Ovary (tissue), 3 donors: ENCODE measurements around the gene RC3H1.

Experiments
- EP300 ChIP-seq: sonication (generic); formaldehyde crosslinking; IDR thresholded peaks from one replicate; pipeline ENCODE4 v1.6.1; 2017; ENCODE audit warnings: antibody characterized with exemption
- POLR2A ChIP-seq: fragments of 450-650 bp; IDR thresholded peaks from one replicate; pipeline ENCODE4 v1.6.1; 2017; ENCODE audit warnings: antibody characterized with exemption, mild to moderate bottlenecking, moderate library complexity
- TF ChIP-seq, protein P1 (sequence below), 3 donors: fragments of 450-650 bp in 2 of 3; fragments of 200-600 bp in 1 of 3; IDR thresholded peaks; one replicate each; pipeline versions ENCODE4 v1.5.1 to v1.8.0; 2016 to 2022; ENCODE audit warnings: antibody characterized with exemption in 3 of 3, mild to moderate bottlenecking in 1 of 3
- donor health status: DM: no; HTN: no; CAD: no.

DNA sequence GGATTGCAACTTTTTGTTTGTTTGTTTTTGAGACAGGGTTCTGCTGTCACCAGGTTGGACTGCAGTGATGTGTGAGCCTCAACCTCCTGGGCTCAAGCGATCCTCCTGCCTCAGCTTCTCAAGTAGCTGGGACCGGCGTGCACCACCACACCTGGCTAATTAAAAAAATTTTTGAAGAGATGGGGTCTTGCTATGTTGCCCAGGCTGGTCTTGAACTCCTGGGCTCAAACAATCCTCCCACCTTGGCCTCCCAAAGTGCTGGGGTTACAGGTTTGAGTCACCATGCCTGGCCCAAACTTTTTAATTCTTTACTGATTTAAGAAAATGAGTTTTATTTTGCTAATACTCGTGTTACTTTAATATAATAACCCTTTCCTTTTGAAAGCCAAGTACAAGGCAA lies 73.6 kb downstream of the RC3H1 start:
- TF ChIP-seq, protein P1, sequence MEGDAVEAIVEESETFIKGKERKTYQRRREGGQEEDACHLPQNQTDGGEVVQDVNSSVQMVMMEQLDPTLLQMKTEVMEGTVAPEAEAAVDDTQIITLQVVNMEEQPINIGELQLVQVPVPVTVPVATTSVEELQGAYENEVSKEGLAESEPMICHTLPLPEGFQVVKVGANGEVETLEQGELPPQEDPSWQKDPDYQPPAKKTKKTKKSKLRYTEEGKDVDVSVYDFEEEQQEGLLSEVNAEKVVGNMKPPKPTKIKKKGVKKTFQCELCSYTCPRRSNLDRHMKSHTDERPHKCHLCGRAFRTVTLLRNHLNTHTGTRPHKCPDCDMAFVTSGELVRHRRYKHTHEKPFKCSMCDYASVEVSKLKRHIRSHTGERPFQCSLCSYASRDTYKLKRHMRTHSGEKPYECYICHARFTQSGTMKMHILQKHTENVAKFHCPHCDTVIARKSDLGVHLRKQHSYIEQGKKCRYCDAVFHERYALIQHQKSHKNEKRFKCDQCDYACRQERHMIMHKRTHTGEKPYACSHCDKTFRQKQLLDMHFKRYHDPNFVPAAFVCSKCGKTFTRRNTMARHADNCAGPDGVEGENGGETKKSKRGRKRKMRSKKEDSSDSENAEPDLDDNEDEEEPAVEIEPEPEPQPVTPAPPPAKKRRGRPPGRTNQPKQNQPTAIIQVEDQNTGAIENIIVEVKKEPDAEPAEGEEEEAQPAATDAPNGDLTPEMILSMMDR (IDR thresholded peaks at IDR 0.05): no peak
- no peak for TF ChIP-seq POLR2A
- TF ChIP-seq EP300: no peak
